Lung (tissue), 12 donors: Measurements from ENCODE around the gene FUOM. TPM values are rescaled to one million over a fixed set of nuclear protein-coding genes. Genes with fewer than 3 reads are reported as not detected.
A peak's percentile ranks its signal among the peaks of the same experiment; 100 is the strongest.

Experiments
- ATAC-seq: fragments of 200-7000 bp; cut with Tn5 transposase; one replicate; pipeline ENCODE4 v1.9.1; 2020; ENCODE audit warnings: moderate number of reproducible peaks; ENCODE audit not compliant: insufficient read depth, low FRiP score
- DNase-seq, 3 donors: peaks; one replicate each; pipeline ENCODE4 v3.0.0-alpha.2; 2013 to 2017
- H3K27ac ChIP-seq, 2 donors: one replicate each; pipeline ENCODE4 v1.5.1; 2013; ENCODE audit warnings: mild to moderate bottlenecking in 2 of 2, moderate library complexity in 2 of 2, control low read depth in 1 of 2, inconsistent platforms in 1 of 2, low read depth in 1 of 2, low read length in 1 of 2
- H3K27me3 ChIP-seq, 3 donors: one replicate each; pipeline ENCODE4 v1.5.1; 2013; ENCODE audit warnings: low read length in 2 of 3; ENCODE audit not compliant: control insufficient read depth in 3 of 3, insufficient read depth in 3 of 3
- H3K36me3 ChIP-seq, 4 donors: one replicate each; pipeline ENCODE4 v1.5.1; 2013; ENCODE audit warnings: low read length in 4 of 4, mild to moderate bottlenecking in 1 of 4, moderate library complexity in 1 of 4; ENCODE audit not compliant: control insufficient read depth in 4 of 4, insufficient read depth in 4 of 4
- H3K4me1 ChIP-seq, 5 donors: one replicate each; pipeline ENCODE4 v1.5.1; 2013; ENCODE audit warnings: low read length in 5 of 5, mild to moderate bottlenecking in 2 of 5, moderate library complexity in 1 of 5; ENCODE audit not compliant: control insufficient read depth in 5 of 5, insufficient read depth in 5 of 5
- H3K4me3 ChIP-seq: one replicate; pipeline ENCODE4 v1.5.1; 2013; ENCODE audit warnings: mild to moderate bottlenecking, control low read depth, moderate library complexity
- H3K9ac ChIP-seq, 2 donors: one replicate each; pipeline ENCODE4 v1.5.1; 2013; ENCODE audit warnings: low read length in 2 of 2, control low read depth in 1 of 2; ENCODE audit not compliant: insufficient read depth in 1 of 2
- H3K9me3 ChIP-seq, 4 donors: one replicate each; pipeline ENCODE4 v1.5.1; 2013; ENCODE audit warnings: low read length in 3 of 4, mild to moderate bottlenecking in 1 of 4, moderate library complexity in 1 of 4; ENCODE audit not compliant: control insufficient read depth in 4 of 4, insufficient read depth in 3 of 4
- WGBS, 2 donors: extraction: QIAGEN DNeasy Blood & Tissue Kit; methylation state at CpG; one replicate each; pipeline ENCODE4 v1.1.7; 2013; 5-methylcytosine and 5-hydroxymethylcytosine counted together
- polyA plus RNA-seq, 2 donors: library from polyadenylated mRNA; stranded (reverse); fragments of 200-250 nt; gene quantifications; one replicate each; pipeline ENCODE4 v1.2.1, GENCODE V29; 2013
- total RNA-seq, 2 donors: library from RNA; depleted of rRNA in 1 of 2; stranded (reverse); fragments of >200 nt in 1 of 2; gene quantifications; one replicate each; pipeline ENCODE4 v1.2.1, GENCODE V29; 2014 to 2021
- TF ChIP-seq, protein P1 (sequence below): IDR thresholded peaks from 2 replicates; pipeline ENCODE4 v1.5.1; 2012; ENCODE audit warnings: mild to moderate bottlenecking; ENCODE audit errors: control extremely low read depth, extremely low read depth
- donor health status: control.
- donor health status: control.
- donor health status: Bipolar disorder and iron deficiency.
- donor health status: healthy.
- donor health status: DM: yes; HTN: yes; CAD: no.

FUOM gene
- total and polyA plus RNA-seq, 4 donors, result 8.4 to 41.4 (median 34.2) TPM

DNA sequence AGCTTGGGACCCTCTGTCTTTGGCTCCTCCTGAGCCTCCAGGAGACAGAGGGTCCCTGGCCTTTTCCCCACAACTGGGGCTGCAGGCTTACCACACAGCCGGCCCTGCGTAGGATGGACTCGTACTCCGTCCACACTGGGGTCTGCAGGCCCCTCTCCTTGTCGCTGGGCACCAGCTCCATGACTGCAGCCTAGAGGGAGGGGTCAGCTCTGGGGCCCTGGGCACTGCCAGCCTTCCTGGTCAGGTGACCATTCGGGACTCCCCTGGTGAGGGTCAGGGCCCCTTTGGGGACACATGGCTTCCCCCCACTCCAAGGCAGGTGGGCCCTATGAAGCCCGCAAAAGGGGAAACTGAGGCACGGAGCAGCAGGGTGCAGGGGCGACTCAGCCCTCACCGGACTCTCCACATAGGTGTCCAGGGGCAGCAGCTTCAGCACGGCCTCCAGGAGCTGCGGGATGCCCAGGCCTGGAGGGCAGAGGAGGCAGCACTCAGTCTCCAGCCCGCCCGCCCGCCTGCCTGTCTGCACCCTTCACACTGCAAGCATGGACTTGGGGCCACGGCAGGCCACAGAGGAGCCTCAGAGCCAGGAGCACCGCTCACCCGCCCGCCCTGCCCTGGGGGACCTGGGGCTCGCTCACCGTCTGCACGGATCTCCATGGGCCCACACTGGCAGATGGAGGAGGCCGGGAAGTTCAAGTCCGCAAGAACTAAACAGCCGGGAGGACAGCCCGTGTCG, 1.1 kb downstream of the FUOM start:
- Histone ChIP-seq H3K4me1 (peaks cover 0 to 10% (median 0%) of the 10 kb centered on the region in 5 donors), H3K36me3 (peaks cover 0 to 6% (median 0%) of the 10 kb centered on the region in 4 donors), H3K4me3 (peak overlapping the region; percentile 68), H3K9ac (no peak overlapping the region), H3K9me3 (peaks cover 0 to 5% (median 0%) of the 10 kb centered on the region in 4 donors), H3K27me3 (no peaks in the 10 kb centered on the region), H3K27ac (no peak overlapping the region)
- peak in 1 of 3 donors; percentile 5 for DNase-seq
- WGBS, 2 donors, result 49 to 53% methylated on average over 24 to 27 of the region's 27 CpGs
- TF ChIP-seq, protein P1, sequence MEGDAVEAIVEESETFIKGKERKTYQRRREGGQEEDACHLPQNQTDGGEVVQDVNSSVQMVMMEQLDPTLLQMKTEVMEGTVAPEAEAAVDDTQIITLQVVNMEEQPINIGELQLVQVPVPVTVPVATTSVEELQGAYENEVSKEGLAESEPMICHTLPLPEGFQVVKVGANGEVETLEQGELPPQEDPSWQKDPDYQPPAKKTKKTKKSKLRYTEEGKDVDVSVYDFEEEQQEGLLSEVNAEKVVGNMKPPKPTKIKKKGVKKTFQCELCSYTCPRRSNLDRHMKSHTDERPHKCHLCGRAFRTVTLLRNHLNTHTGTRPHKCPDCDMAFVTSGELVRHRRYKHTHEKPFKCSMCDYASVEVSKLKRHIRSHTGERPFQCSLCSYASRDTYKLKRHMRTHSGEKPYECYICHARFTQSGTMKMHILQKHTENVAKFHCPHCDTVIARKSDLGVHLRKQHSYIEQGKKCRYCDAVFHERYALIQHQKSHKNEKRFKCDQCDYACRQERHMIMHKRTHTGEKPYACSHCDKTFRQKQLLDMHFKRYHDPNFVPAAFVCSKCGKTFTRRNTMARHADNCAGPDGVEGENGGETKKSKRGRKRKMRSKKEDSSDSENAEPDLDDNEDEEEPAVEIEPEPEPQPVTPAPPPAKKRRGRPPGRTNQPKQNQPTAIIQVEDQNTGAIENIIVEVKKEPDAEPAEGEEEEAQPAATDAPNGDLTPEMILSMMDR, result no peak
- ATAC-seq, result no peak

DNA sequence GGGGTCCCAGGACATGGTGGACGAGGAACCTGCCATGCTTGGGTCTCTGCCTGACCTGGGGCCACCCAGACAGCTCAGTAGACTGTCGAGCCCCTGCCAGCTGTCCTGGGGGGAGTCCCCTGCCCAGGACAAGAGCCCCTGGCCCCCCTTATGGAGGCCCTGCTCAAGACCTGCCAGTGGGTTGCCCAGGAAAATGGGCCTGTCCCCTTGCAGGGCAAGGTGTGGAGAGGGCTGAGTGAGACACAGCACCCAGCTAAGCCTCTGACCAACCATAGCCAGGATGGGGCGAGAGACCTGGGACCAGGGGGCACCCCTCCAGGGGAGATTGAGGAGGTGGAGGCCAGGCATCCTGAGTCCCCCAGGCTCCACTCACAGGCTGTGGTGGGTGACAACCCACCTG, 1.8 kb downstream of the FUOM start:
- DNase-seq (no peak), ATAC-seq (no peak)
- H3K9ac ChIP-seq, result no peak overlapping the region
- 96 to 97% methylated on average over 3 of the region's 3 CpGs for WGBS, 2 donors
- no peak overlapping the region for H3K27ac ChIP-seq
- H3K4me3 ChIP-seq, result no peak overlapping the region
- peaks cover 0 to under 1% (median 0%) of the 10 kb centered on the region in 4 donors for H3K9me3 ChIP-seq
- TF ChIP-seq, protein P1, result no peak
- no peaks in the 10 kb centered on the region for H3K27me3 ChIP-seq
- peaks cover 0 to 10% (median 0%) of the 10 kb centered on the region in 5 donors for H3K4me1 ChIP-seq
- H3K36me3 ChIP-seq, result peaks cover 0 to 6% (median 0%) of the 10 kb centered on the region in 4 donors

DNA sequence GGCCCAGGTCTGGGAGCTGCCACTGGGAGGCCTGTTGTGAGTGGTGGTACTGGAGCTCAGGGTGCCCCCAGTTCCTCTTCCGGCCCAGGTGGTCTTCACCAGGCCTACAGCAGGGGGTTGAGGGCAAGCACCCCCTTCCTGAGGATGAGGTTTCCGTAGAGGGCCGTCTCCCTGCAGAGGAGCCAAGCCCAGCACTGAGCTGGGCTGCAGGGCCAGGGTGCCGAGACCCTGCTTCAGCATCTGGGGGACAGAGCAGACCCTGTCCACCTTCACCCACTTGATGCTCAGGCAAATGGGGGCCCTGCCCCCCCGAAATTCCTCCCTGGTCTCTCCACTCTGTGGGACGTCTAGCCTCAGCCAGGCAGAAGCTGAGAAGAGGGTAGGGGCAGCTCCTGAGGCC, 2.6 kb downstream of the FUOM start:
- WGBS, 2 donors, result 94% methylated on average over 6 of the region's 6 CpGs
- H3K4me3 ChIP-seq, result no peak overlapping the region
- H3K27ac ChIP-seq, result no peak overlapping the region
- ATAC-seq (no peak), DNase-seq (no peak)
- peaks cover 0 to 10% (median 0%) of the 10 kb centered on the region in 5 donors for H3K4me1 ChIP-seq
- no peaks in the 10 kb centered on the region for H3K9me3 ChIP-seq
- TF ChIP-seq, protein P1, result no peak
- H3K27me3 ChIP-seq, result no peaks in the 10 kb centered on the region
- peaks cover 0 to 6% (median 0%) of the 10 kb centered on the region in 4 donors for H3K36me3 ChIP-seq
- H3K9ac ChIP-seq, result no peak overlapping the region
